Neutrophil (primary cell): Measurements from ENCODE around the gene DRC7.
A peak's percentile ranks its signal among the peaks of the same experiment; 100 is the strongest.

Experiments
- H3K27ac ChIP-seq: fragments of 200-600 bp; sonication (generic); 2 replicates; pipeline ENCODE4 v1.5.1; 2016; ENCODE audit warnings: mild to moderate bottlenecking, moderate library complexity
- H3K27me3 ChIP-seq: fragments of 200-600 bp; sonication (generic); 2 replicates; pipeline ENCODE4 v1.6.0; 2016; ENCODE audit warnings: mild to moderate bottlenecking
- H3K36me3 ChIP-seq: fragments of 200-600 bp; sonication (generic); 2 replicates; pipeline ENCODE4 v1.5.1; 2017
- H3K4me1 ChIP-seq, 2 experiments: fragments of 200-600 bp in 1 of 2; sonication (generic) in 1 of 2; 1 replicate in 1 of 2; 2 replicates in 1 of 2; pipeline versions ENCODE4 v1.5.1 to v1.6.1; 2013 to 2016; ENCODE audit warnings: low read depth in 1 of 2, low read length in 1 of 2, mild to moderate bottlenecking in 1 of 2, moderate library complexity in 1 of 2; ENCODE audit not compliant: control insufficient read depth in 1 of 2, insufficient read depth in 1 of 2
- H3K4me3 ChIP-seq, 2 experiments: fragments of 200-600 bp in 1 of 2; sonication (generic) in 1 of 2; 1 replicate in 1 of 2; 2 replicates in 1 of 2; pipeline ENCODE4 v1.5.1; 2013 to 2016; ENCODE audit warnings: low read depth in 1 of 2, low read length in 1 of 2, mild to moderate bottlenecking in 1 of 2, moderate library complexity in 1 of 2
- H3K9me3 ChIP-seq: fragments of 200-600 bp; sonication (generic); 2 replicates; pipeline ENCODE4 v1.5.1; 2016
- CTCF ChIP-seq: fragments of 200-600 bp; sonication (generic); IDR thresholded peaks from 2 replicates; pipeline ENCODE4 v1.5.1; 2016; ENCODE audit warnings: antibody characterized with exemption

Gene DRC7

GRCh38 chr16:57667048-57667525 is 27.5 kb upstream of the DRC7 start:
- Histone ChIP-seq H3K4me1 (peaks cover 72 to 76% of the 10 kb centered on the region in 2 experiments), H3K36me3 (peaks cover 11% of the 10 kb centered on the region), H3K27ac (peak overlapping the region; percentile 98), H3K4me3 (peak overlapping the region; percentile 71 to 100), H3K27me3 (no peaks in the 10 kb centered on the region), H3K9me3 (no peaks in the 10 kb centered on the region)
- no peak for TF ChIP-seq CTCF

GRCh38 chr16:57667526-57668262 is 26.9 kb upstream of the DRC7 start:
- H3K27me3 ChIP-seq, result no peaks in the 10 kb centered on the region
- H3K36me3 ChIP-seq, result peaks cover 11% of the 10 kb centered on the region
- peaks cover 78 to 82% of the 10 kb centered on the region in 2 experiments for H3K4me1 ChIP-seq
- peak overlapping the region; percentile 98 for H3K27ac ChIP-seq
- no peaks in the 10 kb centered on the region for H3K9me3 ChIP-seq
- peak; percentile 96 for TF ChIP-seq CTCF
- H3K4me3 ChIP-seq, result peak overlapping the region; percentile 71 to 100

- H3K4me1 ChIP-seq, result peaks cover 83 to 87% of the 10 kb centered on the region in 2 experiments
- peaks cover 16% of the 10 kb centered on the region for H3K36me3 ChIP-seq
- TF ChIP-seq CTCF, result no peak
- no peaks in the 10 kb centered on the region for H3K27me3 ChIP-seq
- H3K4me3 ChIP-seq, result peak within 1 kb of the TSS; percentile 71 to 100
- no peaks in the 10 kb centered on the region for H3K9me3 ChIP-seq
- peak within 1 kb of the TSS; percentile 98 for H3K27ac ChIP-seq
Observed at GRCh38 chr16:57668263-57668571, 26.4 kb upstream of the DRC7 start, which contains the start of gene ADGRG3. Gene ADGRG3, plus strand, starts transcription at chr16:57668306. Its CDS starts 42 bp downstream, at chr16:57668348.

- no peak for TF ChIP-seq CTCF
- no peaks in the 10 kb centered on the region for H3K9me3 ChIP-seq
- peaks cover 90 to 94% of the 10 kb centered on the region in 2 experiments for H3K4me1 ChIP-seq
- peak overlapping the region; percentile 71 to 100 for H3K4me3 ChIP-seq
- no peaks in the 10 kb centered on the region for H3K27me3 ChIP-seq
- peaks cover 23% of the 10 kb centered on the region for H3K36me3 ChIP-seq
- peak overlapping the region; percentile 98 for H3K27ac ChIP-seq
Observed at GRCh38 chr16:57668630-57669475, 25.8 kb upstream of the DRC7 start.

- Histone ChIP-seq H3K4me3 (peak overlapping the region; percentile 71 to 100), H3K36me3 (peaks cover 30% of the 10 kb centered on the region), H3K9me3 (no peaks in the 10 kb centered on the region), H3K27me3 (no peaks in the 10 kb centered on the region), H3K27ac (peak overlapping the region; percentile 98), H3K4me1 (peaks cover 91 to 95% of the 10 kb centered on the region in 2 experiments)
- TF ChIP-seq CTCF, result peak; percentile 64
Observed at GRCh38 chr16:57669476-57670162, 25.0 kb upstream of the DRC7 start.
